Activated T-cell treated with anti-CD3 and anti-CD28 coated beads, Interleukin-2, amount 50 U/mL, for 48 hours (primary cell): Measurements from ENCODE around the gene HLTF.
A peak's percentile ranks its signal among the peaks of the same experiment; 100 is the strongest.

Experiments used
- DNase-seq, 2 experiments: peaks; one replicate each; pipeline ENCODE4 v3.0.0-alpha.2; 2020

Gene HLTF

DNA sequence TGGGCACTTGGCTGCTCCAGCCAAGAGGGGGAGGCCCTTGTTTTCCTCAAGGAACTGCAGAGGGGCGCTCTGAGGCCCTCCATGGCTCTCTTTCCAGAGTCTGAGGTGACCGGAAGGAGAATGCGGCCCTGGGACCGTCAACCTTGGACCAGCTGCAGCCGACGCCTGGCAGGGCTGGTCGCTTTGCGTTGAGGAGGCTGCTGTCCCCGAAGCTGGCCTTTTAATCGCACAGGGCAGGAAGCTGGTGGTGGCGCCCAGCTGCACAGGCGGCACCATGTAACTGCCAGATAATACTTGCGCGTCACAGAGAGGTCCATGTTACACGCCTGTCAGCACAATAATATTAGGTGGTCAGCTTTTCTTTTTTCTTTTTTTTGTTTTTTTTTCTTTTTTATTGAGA lies 875 bp upstream of the HLTF start:
- DNase-seq = no peak

DNA sequence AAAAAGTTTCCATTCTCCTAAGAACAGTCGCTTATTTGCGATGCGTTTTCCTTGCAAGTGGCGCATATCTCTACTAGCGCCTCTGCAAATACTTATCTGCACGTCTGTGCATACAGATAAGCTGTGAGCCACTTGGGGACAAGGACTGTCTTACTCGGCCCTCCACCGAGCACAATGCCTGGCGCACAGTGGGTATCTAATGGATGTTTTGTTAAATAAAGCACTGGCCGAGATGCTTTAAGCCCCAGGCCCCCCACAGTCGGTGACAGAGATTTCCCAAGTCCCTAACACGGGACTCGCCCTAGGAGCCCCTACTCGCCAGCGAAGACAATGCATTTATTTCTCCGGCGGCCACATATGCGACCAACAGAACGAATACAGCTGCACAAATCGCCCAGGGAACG lies 503 bp downstream of the HLTF start:
- no peak for DNase-seq

DNA sequence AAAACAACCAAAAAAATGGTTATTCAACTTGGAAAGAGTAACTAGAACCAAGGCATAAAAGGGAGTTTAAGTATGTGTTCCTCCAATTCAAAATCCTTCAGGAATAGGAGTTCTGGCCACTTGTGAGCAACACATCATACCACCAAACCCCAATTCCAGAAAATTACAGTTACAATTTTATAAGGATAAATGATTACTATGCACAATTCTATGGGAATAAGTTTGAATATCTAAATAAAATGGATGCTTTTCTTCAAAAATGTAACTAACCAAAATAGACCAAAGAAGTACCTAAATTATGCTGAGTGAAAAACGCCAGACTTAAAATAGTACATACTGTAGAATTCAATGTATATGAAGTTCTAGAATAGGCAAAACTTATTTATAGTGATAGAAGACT lies 4.6 kb downstream of the HLTF start:
- no peak for DNase-seq

DNA sequence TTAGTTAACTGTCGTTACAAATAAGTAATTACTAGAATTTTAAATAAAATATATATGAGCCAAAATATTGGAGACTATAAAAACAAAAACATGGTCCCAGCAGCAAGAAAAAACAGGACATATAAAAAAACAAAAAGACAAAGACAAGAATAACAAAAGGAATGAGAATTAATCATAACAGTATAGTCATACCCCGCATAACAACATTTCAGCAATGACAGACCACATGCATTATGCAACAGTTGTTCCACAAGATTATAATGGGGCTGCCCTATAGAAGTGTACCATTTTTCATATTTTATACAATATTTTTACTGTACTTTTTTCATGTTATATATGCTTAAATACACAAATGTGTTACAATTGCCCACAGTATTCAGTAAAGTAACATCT lies 5.6 kb downstream of the HLTF start:
- no peak for DNase-seq

DNA sequence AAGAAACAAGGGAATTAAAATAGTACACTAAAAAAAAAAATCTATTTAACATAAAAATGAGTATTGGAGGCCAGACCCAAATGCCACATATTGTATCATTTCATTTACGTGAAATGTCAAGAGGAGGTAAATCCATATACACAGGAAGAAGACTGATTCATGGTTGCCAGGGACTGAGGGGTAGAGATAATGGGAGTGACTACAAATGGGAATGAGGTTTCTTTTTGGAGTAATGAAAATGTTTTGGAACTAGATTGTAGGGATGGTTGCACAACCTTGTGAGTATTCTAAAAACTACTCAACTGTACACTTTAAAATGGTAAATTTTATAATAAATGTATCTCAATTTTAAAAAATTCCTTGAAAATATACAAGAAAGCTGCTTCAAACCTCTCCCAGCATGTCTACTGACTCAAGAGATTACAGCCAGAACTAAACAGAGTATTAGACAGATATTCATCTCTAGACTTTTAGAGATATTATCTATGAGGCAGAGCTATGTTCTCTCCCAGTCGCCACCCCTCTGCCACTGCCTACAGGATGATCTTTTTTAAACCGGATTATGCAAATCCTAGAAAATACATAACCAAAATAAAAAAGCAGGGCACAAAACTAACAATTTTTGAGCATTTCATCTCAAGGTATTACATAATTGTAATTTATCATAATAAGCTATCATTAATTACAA lies 6.2 kb downstream of the HLTF start:
- no peak for DNase-seq

DNA sequence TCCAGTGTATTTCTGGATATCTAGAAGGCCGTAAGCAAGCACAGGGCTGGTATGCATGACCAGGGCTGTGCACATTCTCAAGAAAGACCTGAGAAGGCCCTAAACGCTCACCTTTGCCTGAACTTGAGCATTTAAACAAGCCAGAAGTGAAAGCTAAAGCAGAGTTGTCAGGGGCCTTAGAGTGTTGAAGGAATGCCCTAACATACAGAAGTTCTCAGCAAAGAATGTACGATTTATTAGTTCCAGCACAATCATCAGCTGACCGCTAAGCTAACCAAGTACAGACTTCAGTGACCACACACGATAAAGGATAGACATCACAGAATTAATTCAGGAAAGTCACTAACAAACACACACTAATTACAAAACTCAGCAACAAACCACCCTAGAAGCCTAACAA lies 8.7 kb downstream of the HLTF start:
- DNase-seq = no peak

DNA sequence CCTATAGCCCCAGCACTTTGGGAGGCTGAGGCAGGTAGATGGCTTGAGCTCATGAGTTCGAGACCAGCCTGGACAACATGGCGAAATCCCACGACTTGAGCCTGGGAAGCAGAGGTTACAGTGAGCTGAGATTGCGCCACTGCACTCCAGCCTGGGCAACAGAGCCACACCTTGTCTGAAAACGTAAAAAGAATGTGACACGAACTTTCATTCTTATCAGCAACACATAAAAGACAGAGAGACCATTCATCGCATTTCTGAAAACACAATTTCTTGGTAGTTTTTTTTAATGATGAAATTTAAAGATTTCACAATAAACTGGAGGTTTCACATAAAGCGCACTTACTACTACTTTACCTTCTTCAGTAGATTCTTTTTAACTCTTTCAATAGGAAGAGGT lies 18.4 kb downstream of the HLTF start:
- DNase-seq = no peak

DNA sequence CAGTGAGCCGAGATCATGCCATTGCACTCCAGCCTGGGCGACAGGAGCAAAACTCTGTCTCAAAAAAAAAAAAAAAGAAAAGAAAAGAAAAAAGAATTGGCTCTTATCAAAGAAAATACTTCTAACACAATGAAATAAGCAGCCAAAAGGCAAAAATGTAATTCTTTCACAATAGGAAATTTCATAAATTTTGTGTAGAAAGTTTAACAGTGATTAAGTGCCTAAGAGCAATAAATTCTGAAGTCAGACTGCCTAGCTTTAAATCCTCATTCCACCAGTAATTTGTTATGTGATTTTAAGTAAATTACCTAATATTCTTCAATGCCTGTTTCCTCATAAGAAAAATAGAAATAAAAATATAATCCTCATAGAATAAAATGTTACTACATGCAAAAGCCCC lies 24.6 kb downstream of the HLTF start:
- no peak for DNase-seq

DNA sequence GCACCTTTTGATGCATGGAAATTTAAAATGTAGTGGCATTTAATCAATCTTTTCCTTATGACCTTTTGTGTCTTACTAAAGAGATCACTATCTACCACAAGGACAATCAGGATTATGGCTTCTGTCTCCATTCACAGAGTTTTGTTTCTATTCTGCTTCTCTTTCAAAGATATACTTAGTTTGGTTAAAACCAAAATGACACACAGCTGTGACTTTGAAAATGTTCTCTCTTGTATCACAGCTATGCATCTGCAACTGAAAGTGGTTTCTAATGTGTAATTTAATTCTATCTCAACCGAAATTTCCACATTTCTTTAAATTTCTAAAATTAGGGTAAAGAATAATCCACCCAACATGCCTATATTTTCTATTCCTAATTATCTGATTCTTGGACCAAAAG lies 27.7 kb downstream of the HLTF start:
- no peak for DNase-seq

DNA sequence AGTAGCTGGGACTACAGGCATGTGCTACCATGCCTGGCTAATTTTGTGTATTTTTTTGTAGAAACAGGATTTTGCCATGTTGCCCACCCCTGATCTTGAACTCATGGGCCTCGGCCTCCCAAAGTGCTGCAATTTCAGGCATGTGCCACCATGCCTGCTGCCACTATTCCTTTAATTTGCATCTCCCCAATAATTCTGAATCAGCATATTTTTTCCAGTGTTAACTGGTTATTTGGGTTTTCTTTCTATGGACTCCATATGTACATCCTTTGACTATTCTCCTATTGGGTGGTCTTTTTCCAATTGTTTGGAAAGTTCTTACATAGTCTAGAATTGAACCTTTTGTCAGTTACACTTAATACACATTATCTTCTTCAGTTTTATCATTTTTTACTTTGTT lies 28.1 kb downstream of the HLTF start:
- DNase-seq = no peak

DNA sequence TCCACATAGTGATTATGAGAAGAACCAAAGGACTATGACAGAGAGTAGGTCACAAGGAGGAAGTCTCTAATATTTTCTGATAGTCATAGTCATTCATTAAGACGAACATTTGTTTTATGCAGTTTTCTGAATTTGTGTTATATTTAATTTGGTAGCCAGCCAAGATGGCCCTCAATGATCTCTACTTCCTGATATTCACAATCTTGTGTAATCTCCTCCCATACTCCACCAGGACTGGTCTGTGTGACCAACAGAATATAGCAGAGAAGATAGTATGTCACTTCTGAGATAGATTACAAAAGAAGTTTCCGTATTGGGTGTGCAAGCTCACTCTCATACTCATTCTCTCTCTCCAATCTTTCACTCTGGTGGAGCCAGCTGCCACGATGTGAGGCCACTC lies 30.8 kb downstream of the HLTF start:
- no peak for DNase-seq

DNA sequence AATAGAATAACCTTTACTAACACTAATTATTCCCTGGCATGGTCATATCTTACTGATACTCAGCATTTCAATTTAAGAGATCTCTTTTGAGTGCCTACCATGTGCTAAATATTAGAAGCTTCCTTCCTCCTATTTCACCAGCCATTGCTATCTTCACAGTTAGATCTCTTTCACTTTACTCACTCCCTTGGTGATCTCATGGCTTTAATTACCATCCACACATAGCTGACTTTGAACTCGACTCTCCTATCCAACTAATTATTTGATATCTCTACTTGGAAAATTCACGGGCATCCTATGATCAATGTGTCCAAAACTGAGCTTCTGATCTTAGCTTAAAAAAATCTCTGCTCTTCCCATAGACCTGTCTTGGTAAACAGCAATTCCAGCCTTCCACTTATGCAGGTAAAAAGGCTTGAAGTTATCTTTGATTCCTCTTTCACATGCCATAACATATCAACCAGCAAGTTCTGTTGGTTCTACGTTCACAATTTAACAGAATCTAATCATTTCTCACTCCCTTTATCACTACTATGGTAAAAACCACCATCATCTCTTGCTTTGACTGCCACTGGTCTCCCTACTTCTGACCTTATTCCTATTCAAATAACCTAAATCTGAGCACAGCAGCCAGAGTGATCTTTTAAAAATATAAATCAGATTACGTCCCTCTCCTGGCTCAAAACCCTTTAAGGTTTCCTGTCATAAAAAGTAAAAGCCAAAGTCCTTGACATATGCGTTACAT lies 41.8 kb downstream of the HLTF start:
- DNase-seq = no peak

DNA sequence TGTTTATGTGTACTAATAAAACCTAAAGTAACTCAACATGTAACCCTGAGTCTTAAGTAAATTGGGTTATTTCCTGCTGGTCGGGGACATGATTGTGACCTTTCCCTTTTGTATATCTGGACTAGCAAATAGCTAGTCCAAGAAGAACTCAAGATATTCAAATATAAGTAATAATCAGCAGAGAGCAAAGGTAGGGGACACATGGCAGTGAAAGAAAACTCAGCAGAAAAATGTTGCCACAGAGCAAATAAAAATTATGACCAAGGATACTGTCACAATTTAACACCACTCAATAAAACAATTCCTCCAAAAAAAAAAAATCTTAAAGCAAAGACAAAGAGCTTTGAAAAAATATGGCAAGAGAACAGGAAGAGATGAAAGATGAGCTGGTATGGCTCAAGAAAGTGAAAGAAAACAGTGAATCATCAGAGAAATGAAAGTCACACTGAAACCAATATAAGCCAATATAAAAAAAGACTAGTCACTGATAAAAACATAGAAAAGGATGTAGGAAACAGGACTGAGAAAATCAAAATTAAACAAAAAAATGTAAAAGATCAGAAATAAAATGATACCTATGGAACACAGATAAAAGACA lies 43.4 kb downstream of the HLTF start:
- no peak for DNase-seq

DNA sequence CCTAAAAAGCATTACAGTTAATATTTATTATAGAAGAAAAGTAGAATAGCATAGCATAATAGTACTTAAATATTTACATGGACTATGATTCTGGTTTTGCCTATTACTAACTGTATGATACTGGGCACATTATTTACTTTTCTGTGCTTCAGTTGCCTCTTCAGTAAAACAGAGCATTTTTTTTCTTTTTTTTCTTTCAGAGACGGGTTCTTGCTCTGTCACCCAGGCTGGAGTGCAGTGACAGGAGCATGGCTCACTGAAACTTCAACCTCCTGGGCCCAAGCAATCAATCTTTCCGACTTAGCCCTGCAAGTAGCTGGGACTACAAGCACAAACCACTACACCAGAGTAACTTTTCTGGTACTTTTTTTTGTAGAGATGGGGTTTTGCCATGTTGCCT lies 48.0 kb downstream of the HLTF start:
- DNase-seq = no peak

DNA sequence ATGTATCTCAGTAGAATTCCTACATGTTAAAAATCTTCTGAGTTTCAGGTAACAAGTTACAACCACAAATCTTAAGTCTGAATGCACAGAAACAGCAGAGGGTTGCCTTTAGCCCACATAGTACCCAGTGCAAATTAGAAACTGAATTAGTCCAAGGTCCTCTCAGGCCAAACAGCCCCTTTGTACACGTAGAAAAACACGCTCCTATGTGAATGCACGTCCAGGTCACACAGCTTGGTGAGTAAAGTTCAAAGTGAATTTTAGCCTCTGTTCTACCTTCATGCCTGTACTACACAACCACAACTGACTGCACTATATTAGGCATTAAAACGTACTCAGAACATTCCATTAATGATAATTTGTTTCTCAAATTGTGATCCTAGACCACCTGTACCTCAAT lies 48.6 kb downstream of the HLTF start:
- DNase-seq = no peak

DNA sequence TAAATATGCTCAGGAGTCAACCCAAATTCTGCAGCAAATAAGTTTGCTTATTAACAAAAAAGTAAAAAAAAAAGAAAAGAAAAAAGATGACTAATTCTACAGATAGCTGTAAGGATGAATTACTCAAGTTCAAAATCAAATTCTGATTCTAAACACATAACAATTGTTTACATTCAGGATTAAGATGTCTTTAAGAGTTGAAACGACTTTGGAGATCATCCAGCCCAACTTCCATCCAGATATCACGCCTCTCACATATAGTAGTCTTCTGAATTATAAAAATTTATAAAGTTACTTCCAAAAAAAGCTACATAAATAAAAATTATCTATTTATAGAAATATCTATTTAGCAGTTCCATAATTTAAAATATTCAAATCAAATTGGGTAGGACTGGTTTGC lies 55.2 kb downstream of the HLTF start:
- DNase-seq = no peak

DNA sequence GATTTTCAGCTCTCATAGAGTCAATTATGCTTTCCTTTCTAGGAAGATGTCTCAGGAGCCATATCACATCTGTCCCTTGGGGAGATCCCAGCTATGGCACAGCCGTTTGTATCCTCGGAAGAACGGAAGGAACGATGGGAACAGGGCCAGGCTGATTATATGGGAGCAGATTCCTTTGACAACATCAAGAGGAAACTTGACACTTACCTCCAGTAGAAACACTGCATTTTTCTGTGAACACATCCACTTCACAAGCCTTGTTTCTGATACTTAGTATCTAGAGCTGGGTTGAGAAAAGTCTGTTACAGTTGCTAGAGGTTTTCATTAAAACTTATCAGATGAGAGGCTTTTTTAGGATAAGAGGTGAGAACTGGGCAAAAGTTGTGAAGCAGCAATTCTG lies 59.6 kb downstream of the HLTF start:
- DNase-seq = no peak

DNA sequence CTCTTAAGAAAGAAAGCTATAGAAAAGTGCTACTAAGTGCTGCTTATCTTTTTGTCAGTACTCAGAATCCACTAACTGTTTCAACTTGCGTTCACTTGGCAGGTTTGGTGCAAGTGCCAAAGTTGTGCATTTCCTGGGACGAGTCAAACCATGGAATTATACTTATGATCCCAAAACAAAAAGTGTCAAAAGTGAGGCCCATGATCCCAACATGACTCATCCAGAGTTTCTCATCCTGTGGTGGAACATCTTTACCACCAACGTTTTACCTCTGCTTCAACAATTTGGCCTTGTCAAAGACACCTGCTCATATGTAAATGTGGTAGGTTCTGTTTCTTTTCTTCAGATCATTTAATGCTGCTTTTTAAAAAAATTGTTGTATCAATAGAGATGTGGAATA lies 62.4 kb downstream of the HLTF start:
- no peak for DNase-seq

DNA sequence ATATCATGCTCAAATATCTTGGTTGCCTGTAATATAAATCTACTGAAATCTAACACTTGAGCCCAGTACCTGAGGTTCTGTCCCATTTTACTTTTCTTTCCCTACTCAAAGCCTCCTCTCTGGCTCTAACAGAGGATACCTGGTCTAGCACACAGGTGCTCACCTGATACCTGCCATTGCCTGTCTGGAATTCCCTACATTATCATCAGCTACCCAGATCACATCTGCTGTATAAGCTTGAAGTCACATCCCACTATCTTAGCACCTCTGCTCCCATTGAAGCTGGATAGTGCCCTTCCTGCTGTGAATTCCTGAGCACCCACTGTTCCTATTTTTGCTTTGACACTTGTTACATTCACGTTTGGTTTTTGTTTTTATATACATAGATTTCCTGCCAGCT lies 64.5 kb downstream of the HLTF start:
- no peak for DNase-seq

DNA sequence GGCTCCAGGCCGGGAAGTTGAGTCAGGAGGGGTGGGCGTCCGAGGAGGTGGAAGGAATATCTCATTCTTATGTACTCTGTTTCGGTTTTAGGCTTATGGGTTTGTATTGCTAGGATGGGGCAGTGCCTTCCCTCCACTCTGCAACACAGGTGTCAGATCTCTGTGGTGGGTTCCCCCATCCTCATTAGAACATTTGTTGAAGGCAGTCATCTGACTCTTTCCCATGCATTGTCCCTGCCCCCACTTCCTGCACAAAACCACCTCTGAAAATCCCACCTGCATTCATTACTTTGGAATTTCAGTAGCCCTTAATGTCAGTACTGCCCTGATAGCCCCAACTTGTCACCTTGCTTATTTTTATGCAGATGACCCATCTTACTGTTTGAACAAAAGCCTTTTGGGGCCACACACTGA lies 65.5 kb downstream of the HLTF start:
- DNase-seq = peak; percentile 35 to 45

DNA sequence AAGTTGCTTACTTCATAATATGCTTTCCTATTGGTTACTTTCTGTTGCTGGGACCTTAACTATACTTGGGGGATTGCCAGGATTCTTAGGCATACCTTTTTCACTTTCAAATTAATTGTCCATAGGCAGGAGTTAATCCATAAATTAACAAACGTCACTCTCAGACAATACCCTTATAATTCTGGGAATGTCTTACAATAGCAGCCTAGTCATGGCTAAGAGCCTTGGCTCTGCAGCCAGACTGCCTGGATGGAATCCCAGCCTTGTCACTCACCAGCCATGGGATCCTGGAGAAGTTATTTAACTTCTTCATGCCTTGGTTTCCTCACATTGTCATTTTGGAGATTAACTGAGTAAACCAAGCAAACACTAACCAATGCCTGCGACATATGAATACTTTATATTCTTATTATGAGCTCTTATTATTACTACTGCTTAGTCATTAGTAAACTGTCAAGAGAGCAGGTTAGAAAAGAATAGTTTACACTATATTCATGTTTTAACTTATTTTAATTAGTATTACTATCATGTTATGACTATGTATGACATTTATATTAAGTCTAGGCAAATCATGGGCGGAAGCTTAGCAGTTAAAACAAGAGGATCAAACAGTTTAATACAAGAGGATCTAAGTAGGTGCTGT lies 66.0 kb downstream of the HLTF start:
- DNase-seq = no peak

DNA sequence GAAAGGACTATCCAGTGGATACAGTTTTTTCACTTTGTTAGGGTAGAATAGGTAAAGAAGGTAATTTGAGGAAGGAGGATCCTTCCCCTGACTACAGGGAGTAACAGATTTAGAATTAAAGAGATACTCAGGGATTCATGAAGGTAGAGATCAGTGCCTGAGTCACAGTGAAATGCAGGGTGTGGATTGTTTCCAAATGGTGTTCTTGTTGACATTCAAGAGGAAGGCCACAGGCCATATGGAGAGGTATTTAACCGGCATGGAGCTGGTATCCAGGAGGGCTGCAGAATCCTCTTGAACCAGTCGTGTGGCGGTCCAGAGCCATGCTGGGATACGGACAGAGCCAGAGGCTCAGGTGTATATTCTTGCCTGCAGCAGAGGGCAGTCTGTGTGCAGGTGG lies 66.8 kb downstream of the HLTF start:
- no peak for DNase-seq

DNA sequence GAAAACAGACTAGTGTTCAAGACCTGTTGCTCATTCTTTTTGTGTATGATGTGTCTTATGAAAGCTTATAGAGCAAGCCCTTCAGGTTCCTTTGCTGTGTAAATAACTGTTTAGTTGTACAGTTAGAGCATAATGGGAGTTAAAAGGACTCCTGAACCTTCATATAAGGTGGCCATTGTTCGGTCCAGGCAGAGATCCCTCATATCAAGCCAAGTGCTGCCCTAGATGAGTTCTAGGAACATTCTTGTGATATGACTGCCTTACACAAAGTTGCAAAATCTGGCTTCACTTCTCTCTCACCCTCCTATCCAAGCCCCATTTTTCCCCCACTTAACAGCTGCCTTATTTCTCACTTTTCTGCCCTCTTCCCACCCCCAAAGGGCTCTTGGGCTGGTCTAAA lies 68.1 kb downstream of the HLTF start:
- no peak for DNase-seq
